OCI-LY1 (cell line): ENCODE measurements around the gene SCGB1C2.

Source experiments
- CTCF ChIP-seq: fragments of 200-600 bp; sonication (generic), shearing (Covaris generic); IDR thresholded peaks from 2 replicates; pipeline ENCODE4 v1.5.1; 2017; ENCODE audit warnings: mild to moderate bottlenecking, antibody characterized with exemption, low read length, moderate library complexity, mixed read lengths
- EZH2 ChIP-seq: fragments of 200-600 bp; sonication (generic), shearing (Covaris generic); IDR thresholded peaks from 2 replicates; pipeline ENCODE4 v1.8.0; 2017; ENCODE audit warnings: borderline replicate concordance, mixed run types, mild to moderate bottlenecking, antibody characterized with exemption, low read length, moderate library complexity, mixed read lengths

- no peak for TF ChIP-seq CTCF
- TF ChIP-seq EZH2 = no peak
These were observed 48.2 kb downstream of the SCGB1C2 start for GRCh38 chr17:185445-186138.
